Motor neuron (in vitro differentiated cells): Measurements from ENCODE around the gene TBC1D2. TPM values are rescaled to one million over a fixed set of nuclear protein-coding genes. Genes with fewer than 3 reads are reported as not detected.

Experiments
- total RNA-seq, 8 experiments: library from RNA; unstranded; fragments of 300-600 nt; gene quantifications; 2 replicates each; pipeline versions ENCODE4 v1.2.3 to v1.2.4, GENCODE V29; 2022

The TBC1D2 gene
- total RNA-seq, 8 experiments from 2014 or later, result 0.79 to 10.6 (median 2.1) TPM

Other genes with a start within 250 kb of the TBC1D2 start
- 100 to 1,000 TPM in 2 of 8 experiments, 10 to 100 TPM in 6; 33.8 to 109 (median 65.5) TPM for gene NANS, start 198.9 kb downstream of the TBC1D2 start, total RNA-seq
- gene TRIM14, start 136.4 kb downstream of the TBC1D2 start, total RNA-seq, result 10 to 100 TPM in 2 of 8 experiments, 1 to 10 TPM in 2, under 1 TPM in 4; 0.38 to 20.3 (median 1.3) TPM
- 1 to 10 TPM in 7 of 8 experiments, under 1 TPM in 1; 0.87 to 3.4 (median 2.0) TPM for gene CORO2A, start 63.0 kb downstream of the TBC1D2 start, total RNA-seq